H9 (cell line): Measurements from ENCODE around the gene SLC41A1. TPM values are rescaled to one million over a fixed set of nuclear protein-coding genes. Genes with fewer than 3 reads are reported as not detected.

Source experiments
- DNase-seq: peaks from one replicate; pipeline ENCODE4 v3.0.0-alpha.2; 2017
- H2AFZ ChIP-seq: one replicate; pipeline ENCODE4 v1.6.1; 2013; ENCODE audit warnings: mild to moderate bottlenecking, low read length, control low read depth, moderate library complexity
- H2AK5ac ChIP-seq: 2 replicates; pipeline ENCODE4 v1.6.1; 2013; ENCODE audit warnings: low read length, control low read depth, mixed read lengths; ENCODE audit not compliant: insufficient read length
- H2BK120ac ChIP-seq: one replicate; pipeline ENCODE4 v1.6.1; 2013; ENCODE audit warnings: low read depth, mild to moderate bottlenecking, low read length, control low read depth, inconsistent platforms; ENCODE audit not compliant: poor library complexity, severe bottlenecking
- H2BK12ac ChIP-seq: 2 replicates; pipeline ENCODE4 v1.6.1; 2013; ENCODE audit warnings: low read length, control low read depth, mixed read lengths, low read depth; ENCODE audit not compliant: insufficient read length
- H2BK15ac ChIP-seq: 2 replicates; pipeline ENCODE4 v1.6.1; 2013; ENCODE audit warnings: low read depth, low read length, control low read depth
- H2BK20ac ChIP-seq: one replicate; pipeline ENCODE4 v1.6.1; 2013; ENCODE audit warnings: low read depth, mild to moderate bottlenecking, low read length, control low read depth, inconsistent platforms; ENCODE audit not compliant: poor library complexity, severe bottlenecking
- H2BK5ac ChIP-seq: 2 replicates; pipeline ENCODE4 v1.6.1; 2013; ENCODE audit warnings: low read length, control low read depth, mixed read lengths; ENCODE audit not compliant: insufficient read length
- H3K14ac ChIP-seq: 2 replicates; pipeline ENCODE4 v1.6.1; 2013; ENCODE audit warnings: low read length, control low read depth; ENCODE audit not compliant: insufficient read depth
- H3K18ac ChIP-seq: 2 replicates; pipeline ENCODE4 v1.6.1; 2013; ENCODE audit warnings: low read depth, mild to moderate bottlenecking, mixed read lengths, low read length, control low read depth; ENCODE audit not compliant: insufficient read length
- H3K23ac ChIP-seq: 2 replicates; pipeline ENCODE4 v1.6.1; 2013; ENCODE audit warnings: low read length, control low read depth, mixed read lengths, low read depth; ENCODE audit not compliant: insufficient read length
- H3K23me2 ChIP-seq: 2 replicates; pipeline ENCODE4 v1.6.1; 2013; ENCODE audit warnings: low read depth, mild to moderate bottlenecking, mixed read lengths, low read length, control low read depth; ENCODE audit not compliant: insufficient read length, poor library complexity, severe bottlenecking
- H3K27ac ChIP-seq: 2 replicates; pipeline ENCODE4 v1.5.1; 2013; ENCODE audit warnings: low read length, control low read depth, mixed read lengths, low read depth; ENCODE audit not compliant: insufficient read length
- H3K27me3 ChIP-seq: 2 replicates; pipeline ENCODE4 v1.6.1; 2013; ENCODE audit warnings: low read length, control low read depth, inconsistent platforms; ENCODE audit not compliant: insufficient read depth
- H3K4ac ChIP-seq: 2 replicates; pipeline ENCODE4 v1.6.1; 2013; ENCODE audit warnings: low read depth, mild to moderate bottlenecking, control low read depth, inconsistent platforms, low read length, moderate library complexity
- H3K4me1 ChIP-seq: 2 replicates; pipeline ENCODE4 v1.6.1; 2013; ENCODE audit warnings: low read length, control low read depth, inconsistent platforms; ENCODE audit not compliant: insufficient read depth
- H3K4me2 ChIP-seq: 2 replicates; pipeline ENCODE4 v1.6.1; 2013; ENCODE audit warnings: low read length, control low read depth, mixed read lengths; ENCODE audit not compliant: insufficient read length, insufficient read depth
- H3K56ac ChIP-seq: 2 replicates; pipeline ENCODE4 v1.6.1; 2013; ENCODE audit warnings: low read depth, mild to moderate bottlenecking, mixed read lengths, low read length, control low read depth; ENCODE audit not compliant: insufficient read length
- H3K79me1 ChIP-seq: 2 replicates; pipeline ENCODE4 v1.6.1; 2013; ENCODE audit warnings: low read depth, mild to moderate bottlenecking, moderate library complexity, low read length, control low read depth, inconsistent platforms; ENCODE audit not compliant: insufficient read depth, poor library complexity, severe bottlenecking
- H3K79me2 ChIP-seq: 2 replicates; pipeline ENCODE4 v1.6.1; 2013; ENCODE audit warnings: low read length, control low read depth, inconsistent platforms; ENCODE audit not compliant: insufficient read depth
- H3K9ac ChIP-seq: 2 replicates; pipeline ENCODE4 v1.6.1; 2013; ENCODE audit warnings: low read length, control low read depth, mixed read lengths; ENCODE audit not compliant: insufficient read length; ENCODE audit errors: extremely low read depth
- H3K9me3 ChIP-seq: one replicate; pipeline ENCODE4 v1.6.1; 2013; ENCODE audit warnings: low read depth, low read length, inconsistent platforms; ENCODE audit not compliant: control insufficient read depth
- H3T11ph ChIP-seq: one replicate; pipeline ENCODE4 v1.6.1; 2013; ENCODE audit warnings: mild to moderate bottlenecking, low read length, control low read depth, inconsistent platforms
- H4K20me1 ChIP-seq: one replicate; pipeline ENCODE4 v1.6.1; 2013; ENCODE audit not compliant: control insufficient read depth, insufficient read length, insufficient read depth
- H4K5ac ChIP-seq: 2 replicates; pipeline ENCODE4 v1.6.1; 2013; ENCODE audit warnings: low read depth, mild to moderate bottlenecking, mixed read lengths, low read length, control low read depth; ENCODE audit not compliant: insufficient read length
- H4K8ac ChIP-seq: replicated peaks from 2 replicates; pipeline ENCODE4 v1.6.1; 2013; ENCODE audit warnings: low read length, control low read depth, mixed read lengths, low read depth; ENCODE audit not compliant: insufficient read length
- H4K91ac ChIP-seq: 2 replicates; pipeline ENCODE4 v1.6.1; 2013; ENCODE audit warnings: low read depth, mild to moderate bottlenecking, moderate library complexity, mixed read lengths, low read length, control low read depth; ENCODE audit not compliant: insufficient read length
- H3K27ac Mint-ChIP-seq, 3 experiments: 2 replicates in 2 of 3; 3 replicates in 1 of 3; pipeline ENCODE4 v1.8.0; 2020 to 2021; ENCODE audit warnings: mixed read lengths in 3 of 3, mild to moderate bottlenecking in 1 of 3, moderate library complexity in 1 of 3
- H3K27me3 Mint-ChIP-seq: 2 replicates; pipeline ENCODE4 v1.8.0; 2021; ENCODE audit warnings: low read depth, mild to moderate bottlenecking, moderate library complexity, mixed read lengths
- H3K36me3 Mint-ChIP-seq, 3 experiments: 2 replicates in 2 of 3; 3 replicates in 1 of 3; pipeline ENCODE4 v1.8.0; 2020 to 2021; ENCODE audit warnings: low read depth in 3 of 3, mixed read lengths in 3 of 3; ENCODE audit not compliant: insufficient read depth in 1 of 3
- H3K4me1 Mint-ChIP-seq, 2 experiments: 2 replicates each; pipeline ENCODE4 v1.8.0; 2020; ENCODE audit warnings: mixed read lengths in 2 of 2
- H3K4me3 Mint-ChIP-seq, 2 experiments: 2 replicates in 1 of 2; 3 replicates in 1 of 2; pipeline ENCODE4 v1.8.0; 2020 to 2021; ENCODE audit warnings: mild to moderate bottlenecking in 2 of 2, mixed read lengths in 2 of 2, moderate library complexity in 1 of 2
- H3K9me3 Mint-ChIP-seq, 2 experiments: 2 replicates in 1 of 2; 3 replicates in 1 of 2; pipeline ENCODE4 v1.8.0; 2020; ENCODE audit warnings: mild to moderate bottlenecking in 2 of 2, mixed read lengths in 2 of 2, moderate library complexity in 1 of 2
- WGBS: extraction: QIAGEN DNeasy Blood & Tissue Kit; methylation state at CpG from one replicate; pipeline ENCODE4 v1.1.7; 2013; ENCODE audit warnings: missing lambda C conversion rate, low lambda C conversion rate, mixed read lengths; ENCODE audit not compliant: insufficient read length; ENCODE audit errors: extremely low coverage; 5-methylcytosine and 5-hydroxymethylcytosine counted together
- total RNA-seq: library from RNA; stranded (reverse); gene quantifications from 2 replicates; pipeline ENCODE4 v1.2.1, GENCODE V29; 2021
- TF ChIP-seq, protein P1 (sequence below): fragments of 200-600 bp; sonication (generic); conservative IDR thresholded peaks from 3 replicates; pipeline ENCODE4 v1.8.0; 2021; ENCODE audit warnings: antibody characterized with exemption, mild to moderate bottlenecking

SLC41A1 gene
- total RNA-seq, 1 experiment from 2014 or later = 18.2 TPM

DNA sequence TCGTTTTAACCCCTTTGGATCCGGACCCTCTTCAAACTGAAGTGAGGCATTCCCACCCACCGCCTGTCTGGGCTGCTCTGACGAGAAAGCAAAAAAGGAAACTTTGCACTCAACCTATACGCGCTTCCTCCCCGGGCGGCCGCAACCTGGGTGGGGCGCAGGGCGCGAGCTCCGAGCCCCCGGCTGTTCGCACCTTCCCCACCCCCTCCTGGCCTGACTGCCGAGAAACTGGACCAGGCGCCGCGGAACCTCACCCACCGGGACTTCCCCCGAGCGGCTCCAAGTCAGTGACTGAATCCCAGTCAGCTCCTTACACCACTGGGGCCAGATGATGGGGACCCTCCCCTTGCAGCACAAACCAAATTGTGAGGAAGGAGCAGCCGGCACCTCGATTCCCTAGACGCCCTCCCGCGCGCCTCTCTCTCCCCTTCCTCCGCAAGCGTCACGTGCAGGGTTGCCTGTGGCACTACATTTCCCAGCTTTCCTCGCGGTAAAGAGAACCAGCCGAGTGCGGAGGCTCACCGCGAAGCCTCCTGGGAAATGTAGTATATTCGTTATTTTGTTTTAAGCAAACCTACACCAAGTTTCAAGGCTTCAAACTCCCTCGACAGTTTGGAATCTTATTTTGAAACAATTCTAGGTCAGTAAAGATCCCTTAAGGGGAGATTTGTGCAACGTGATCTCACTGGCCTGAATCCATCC lies 37.8 kb downstream of the SLC41A1 start, which contains the start of gene RAB29:
RAB29 (minus strand) TSS at position 468 of the 702 bp plus-strand sequence. CDS start 526 bp downstream, outside the sequence.
- no peaks in the 10 kb centered on the region for H3K79me1 ChIP-seq
- TF ChIP-seq, protein P1, sequence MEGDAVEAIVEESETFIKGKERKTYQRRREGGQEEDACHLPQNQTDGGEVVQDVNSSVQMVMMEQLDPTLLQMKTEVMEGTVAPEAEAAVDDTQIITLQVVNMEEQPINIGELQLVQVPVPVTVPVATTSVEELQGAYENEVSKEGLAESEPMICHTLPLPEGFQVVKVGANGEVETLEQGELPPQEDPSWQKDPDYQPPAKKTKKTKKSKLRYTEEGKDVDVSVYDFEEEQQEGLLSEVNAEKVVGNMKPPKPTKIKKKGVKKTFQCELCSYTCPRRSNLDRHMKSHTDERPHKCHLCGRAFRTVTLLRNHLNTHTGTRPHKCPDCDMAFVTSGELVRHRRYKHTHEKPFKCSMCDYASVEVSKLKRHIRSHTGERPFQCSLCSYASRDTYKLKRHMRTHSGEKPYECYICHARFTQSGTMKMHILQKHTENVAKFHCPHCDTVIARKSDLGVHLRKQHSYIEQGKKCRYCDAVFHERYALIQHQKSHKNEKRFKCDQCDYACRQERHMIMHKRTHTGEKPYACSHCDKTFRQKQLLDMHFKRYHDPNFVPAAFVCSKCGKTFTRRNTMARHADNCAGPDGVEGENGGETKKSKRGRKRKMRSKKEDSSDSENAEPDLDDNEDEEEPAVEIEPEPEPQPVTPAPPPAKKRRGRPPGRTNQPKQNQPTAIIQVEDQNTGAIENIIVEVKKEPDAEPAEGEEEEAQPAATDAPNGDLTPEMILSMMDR = no peak
- H3K4ac ChIP-seq = no peak within 1 kb of the TSS
- no peak within 1 kb of the TSS for H3T11ph ChIP-seq
- H3K27ac ChIP-seq = no peak within 1 kb of the TSS
- no peak within 1 kb of the TSS for H3K56ac ChIP-seq
- Mint-ChIP-seq H3K27ac (peak within 1 kb of the TSS in 1 of 3 experiments; percentile 54; a peak in 1 of 7 replicates), H3K4me3 (peak within 1 kb of the TSS; percentile 83 to 94), H3K4me1 (peaks cover 11 to 15% of the 10 kb centered on the region in 2 experiments), H3K9me3 (peaks cover 9 to 13% of the 10 kb centered on the region in 2 experiments; a peak in 4 of 5 replicates), H3K36me3 (peaks cover 0 to 3% (median 3%) of the 10 kb centered on the region in 3 experiments; a peak in 3 of 7 replicates), H3K27me3 (peaks cover 63% of the 10 kb centered on the region)
- H3K9ac ChIP-seq = no peak within 1 kb of the TSS
- DNase-seq = peak; percentile 86
- no peaks in the 10 kb centered on the region for H3K9me3 ChIP-seq
- no peak within 1 kb of the TSS for H2AFZ ChIP-seq
- H2BK5ac ChIP-seq = no peak within 1 kb of the TSS
- H2BK120ac ChIP-seq = no peak within 1 kb of the TSS
- whole genome bisulfite sequencing = no CpG with 5 or more reads among the region's 40 CpGs
- H2BK15ac ChIP-seq = no peak within 1 kb of the TSS
- H2AK5ac ChIP-seq = no peak within 1 kb of the TSS
- H2BK20ac ChIP-seq = no peak within 1 kb of the TSS
- H4K5ac ChIP-seq = no peak within 1 kb of the TSS
- peaks cover 6% of the 10 kb centered on the region for H3K23me2 ChIP-seq
- H2BK12ac ChIP-seq = no peak within 1 kb of the TSS
- H4K91ac ChIP-seq = no peak within 1 kb of the TSS
- H4K8ac ChIP-seq = no peak within 1 kb of the TSS
- no peaks in the 10 kb centered on the region for H3K4me1 ChIP-seq
- H3K4me2 ChIP-seq = peak within 1 kb of the TSS; percentile 83
- H3K23ac ChIP-seq = no peak within 1 kb of the TSS
- H3K18ac ChIP-seq = no peak within 1 kb of the TSS
- H3K79me2 ChIP-seq = no peaks in the 10 kb centered on the region
- peaks cover 3% of the 10 kb centered on the region; the same call in 1 of the 2 replicates for H3K27me3 ChIP-seq
- no peak within 1 kb of the TSS for H3K14ac ChIP-seq
- H4K20me1 ChIP-seq = no peaks in the 10 kb centered on the region
